Liver (tissue), 9 donors: ENCODE results near the gene KCNK18. TPM values are rescaled to one million over a fixed set of nuclear protein-coding genes. Genes with fewer than 3 reads are reported as not detected.

Experiments used
- DNase-seq: peaks from one replicate; pipeline ENCODE4 v3.0.0-alpha.2; 2017; ENCODE audit warnings: low spot score
- H3K27ac ChIP-seq, 2 donors: one replicate each; pipeline ENCODE4 v1.7.0; 2013; ENCODE audit warnings: inconsistent platforms in 2 of 2, low read length in 2 of 2, control low read depth in 1 of 2, low read depth in 1 of 2, mild to moderate bottlenecking in 1 of 2
- H3K27me3 ChIP-seq, 4 donors: one replicate each; pipeline versions ENCODE4 v1.6.1 to v1.7.0; 2013; ENCODE audit warnings: low read length in 3 of 4, inconsistent platforms in 1 of 4, mild to moderate bottlenecking in 1 of 4, moderate library complexity in 1 of 4; ENCODE audit not compliant: control insufficient read depth in 4 of 4, insufficient read depth in 4 of 4
- H3K36me3 ChIP-seq, 4 donors: one replicate each; pipeline versions ENCODE4 v1.6.1 to v1.7.0; 2013; ENCODE audit warnings: low read length in 3 of 4, mild to moderate bottlenecking in 3 of 4, low read depth in 1 of 4, moderate library complexity in 1 of 4; ENCODE audit not compliant: control insufficient read depth in 4 of 4, insufficient read depth in 3 of 4
- H3K4me1 ChIP-seq, 4 donors: one replicate each; pipeline versions ENCODE4 v1.6.1 to v1.7.0; 2013; ENCODE audit warnings: low read length in 3 of 4, mild to moderate bottlenecking in 3 of 4, moderate library complexity in 1 of 4; ENCODE audit not compliant: control insufficient read depth in 4 of 4, insufficient read depth in 4 of 4
- H3K4me3 ChIP-seq, 3 donors: one replicate each; pipeline versions ENCODE4 v1.6.1 to v1.7.0; 2013; ENCODE audit warnings: low read length in 3 of 3, control low read depth in 1 of 3, low read depth in 1 of 3, mild to moderate bottlenecking in 1 of 3
- H3K9ac ChIP-seq, 2 donors: one replicate each; pipeline ENCODE4 v1.7.0; 2013; ENCODE audit warnings: low read length in 2 of 2, mild to moderate bottlenecking in 2 of 2, moderate library complexity in 2 of 2, control low read depth in 1 of 2, low read depth in 1 of 2
- H3K9me3 ChIP-seq, 4 donors: one replicate each; pipeline versions ENCODE4 v1.6.1 to v1.7.0; 2013; ENCODE audit warnings: low read length in 3 of 4; ENCODE audit not compliant: control insufficient read depth in 4 of 4
- CTCF ChIP-seq: fragments of 150-350 bp; IDR thresholded peaks from 2 replicates; pipeline ENCODE4 v1.5.1; 2017; ENCODE audit warnings: improper control_type of control experiment, low read depth, low read length; ENCODE audit not compliant: missing input control
- EGR1 ChIP-seq, 2 donors: IDR thresholded peaks; 2 replicates each; pipeline ENCODE4 v1.6.1; 2016 to 2018; ENCODE audit warnings: antibody characterized with exemption in 2 of 2, low read depth in 2 of 2
- FOXA1 ChIP-seq: IDR thresholded peaks from 2 replicates; pipeline ENCODE4 v1.6.1; 2016; ENCODE audit warnings: antibody characterized with exemption
- FOXA2 ChIP-seq: IDR thresholded peaks from 2 replicates; pipeline ENCODE4 v1.6.1; 2016; ENCODE audit warnings: antibody characterized with exemption
- GABPA ChIP-seq, 2 donors: IDR thresholded peaks in 1 of 2; conservative IDR thresholded peaks in 1 of 2; 2 replicates each; pipeline ENCODE4 v1.6.1; 2016; ENCODE audit warnings: antibody characterized with exemption in 2 of 2, mild to moderate bottlenecking in 1 of 2, moderate library complexity in 1 of 2
- HNF4A ChIP-seq, 2 donors: conservative IDR thresholded peaks; 2 replicates each; pipeline ENCODE4 v1.6.1; 2016; ENCODE audit warnings: antibody characterized with exemption in 2 of 2, mild to moderate bottlenecking in 2 of 2
- HNF4G ChIP-seq: IDR thresholded peaks from 2 replicates; pipeline ENCODE4 v1.6.1; 2016; ENCODE audit warnings: antibody characterized with exemption
- JUND ChIP-seq, 2 donors: IDR thresholded peaks; 2 replicates each; pipeline ENCODE4 v1.6.1; 2016; ENCODE audit warnings: antibody characterized with exemption in 2 of 2
- NR2F2 ChIP-seq: IDR thresholded peaks from 2 replicates; pipeline ENCODE4 v1.6.1; 2016; ENCODE audit warnings: antibody characterized with exemption
- RAD21 ChIP-seq, 2 donors: IDR thresholded peaks; 2 replicates each; pipeline ENCODE4 v1.6.1; 2016; ENCODE audit warnings: antibody characterized with exemption in 2 of 2, mild to moderate bottlenecking in 2 of 2
- REST ChIP-seq: IDR thresholded peaks from 2 replicates; pipeline ENCODE4 v1.6.1; 2016; ENCODE audit warnings: antibody characterized with exemption, mild to moderate bottlenecking
- RXRA ChIP-seq, 2 donors: IDR thresholded peaks; 2 replicates each; pipeline ENCODE4 v1.6.1; 2017 to 2018; ENCODE audit warnings: antibody characterized with exemption in 2 of 2, mild to moderate bottlenecking in 1 of 2
- SP1 ChIP-seq: IDR thresholded peaks from 2 replicates; pipeline ENCODE4 v1.6.1; 2018; ENCODE audit warnings: antibody characterized with exemption, mild to moderate bottlenecking
- TAF1 ChIP-seq: conservative IDR thresholded peaks from 2 replicates; pipeline ENCODE4 v1.6.1; 2016; ENCODE audit warnings: antibody characterized with exemption, mild to moderate bottlenecking
- YY1 ChIP-seq: IDR thresholded peaks from 2 replicates; pipeline ENCODE4 v1.6.1; 2016; ENCODE audit warnings: antibody characterized with exemption, mild to moderate bottlenecking
- ZBTB33 ChIP-seq: IDR thresholded peaks from 2 replicates; pipeline ENCODE4 v1.6.1; 2016; ENCODE audit warnings: antibody characterized with exemption
- WGBS: extraction: QIAGEN DNeasy Blood & Tissue Kit; methylation state at CpG from one replicate; pipeline ENCODE4 v1.1.7; 2013; 5-methylcytosine and 5-hydroxymethylcytosine counted together
- polyA plus RNA-seq, 2 donors: library from polyadenylated mRNA; stranded (reverse) in 1 of 2; unstranded in 1 of 2; fragments of 200-250 nt in 1 of 2; fragments of >200 nt in 1 of 2; fragmentation: Nextera tagmentation in 1 of 2; extraction: Ambion mirVana in 1 of 2; gene quantifications; one replicate each; pipeline versions ENCODE4 v1.2.1 to v1.2.3, GENCODE V29; 2013 to 2015
- total RNA-seq, 2 donors: library from RNA; depleted of rRNA; stranded (reverse); fragments of >200 nt; gene quantifications; one replicate each; pipeline ENCODE4 v1.2.3, GENCODE V29; 2014
- TF ChIP-seq, protein P1 (sequence below): IDR thresholded peaks from 2 replicates; pipeline ENCODE4 v1.6.1; 2016; ENCODE audit warnings: antibody characterized with exemption
- TF ChIP-seq, protein P2 (sequence below): IDR thresholded peaks from 2 replicates; pipeline ENCODE4 v1.6.1; 2016; ENCODE audit warnings: antibody characterized with exemption
- donor health status: healthy.
- donor health status: healthy.
- donor health status: healthy.
- donor health status: healthy.
- donor health status: healthy.

Gene KCNK18
- total and polyA plus RNA-seq, 4 donors, result not detected

- H3K4me1 ChIP-seq, result peaks cover 6 to 13% (median 9%) of the 10 kb centered on the region in 4 donors
- WGBS, result 78% methylated on average over 2 of the region's 2 CpGs
- DNase-seq, result no peak
- no peak overlapping the region for H3K27ac ChIP-seq
- no peak overlapping the region for H3K4me3 ChIP-seq
- no peaks in the 10 kb centered on the region for H3K36me3 ChIP-seq
- TF ChIP-seq TAF1 (no peak), REST (no peak), EGR1 (IDR thresholded peaks at IDR 0.05; ENCODE audit: low read depth in 2 of 2) (no peak), CTCF (no peak), FOXA1 (no peak), HNF4G (no peak), FOXA2 (no peak), NR2F2 (no peak), RAD21 (IDR thresholded peaks at IDR 0.05) (no peak), ZBTB33 (no peak), YY1 (no peak), SP1 (no peak), JUND (IDR thresholded peaks at IDR 0.05) (no peak), RXRA (IDR thresholded peaks at IDR 0.05) (no peak)
- TF ChIP-seq, protein P1, sequence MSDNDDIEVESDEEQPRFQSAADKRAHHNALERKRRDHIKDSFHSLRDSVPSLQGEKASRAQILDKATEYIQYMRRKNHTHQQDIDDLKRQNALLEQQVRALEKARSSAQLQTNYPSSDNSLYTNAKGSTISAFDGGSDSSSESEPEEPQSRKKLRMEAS, result no peak
- TF ChIP-seq, protein P2, sequence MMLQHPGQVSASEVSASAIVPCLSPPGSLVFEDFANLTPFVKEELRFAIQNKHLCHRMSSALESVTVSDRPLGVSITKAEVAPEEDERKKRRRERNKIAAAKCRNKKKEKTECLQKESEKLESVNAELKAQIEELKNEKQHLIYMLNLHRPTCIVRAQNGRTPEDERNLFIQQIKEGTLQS, result no peak
- peaks cover 0 to 5% (median 4%) of the 10 kb centered on the region in 4 donors for H3K9me3 ChIP-seq
- H3K9ac ChIP-seq, result no peak overlapping the region
- H3K27me3 ChIP-seq, result peaks cover 0 to 4% (median 2%) of the 10 kb centered on the region in 4 donors
These were observed 17.8 kb downstream of the KCNK18 start for GRCh38 chr10:117215079-117215478.

DNA sequence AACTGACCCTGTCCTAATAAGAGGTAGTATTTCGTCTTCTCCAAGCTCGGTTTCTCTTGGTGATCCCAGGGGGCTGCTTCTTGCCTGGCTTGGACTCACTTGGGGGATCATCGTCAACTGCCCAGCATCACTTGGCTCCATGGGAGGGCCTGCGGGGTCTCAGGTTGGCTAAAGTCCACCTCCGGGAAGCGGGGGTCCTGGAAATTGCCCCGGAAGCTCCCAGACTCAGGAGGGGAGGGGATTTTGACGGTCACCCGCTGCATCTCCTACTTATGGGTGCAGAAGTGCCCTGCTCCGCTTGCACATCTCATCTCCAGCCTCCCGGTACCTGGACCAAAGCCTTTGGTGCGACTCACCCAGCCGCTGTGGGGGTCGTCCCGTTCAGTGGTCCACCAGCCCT, 18.7 kb downstream of the KCNK18 start:
- H3K27ac ChIP-seq, result no peak overlapping the region
- DNase-seq, result no peak
- H3K9me3 ChIP-seq, result peaks cover 0 to 5% (median 4%) of the 10 kb centered on the region in 4 donors
- no peaks in the 10 kb centered on the region for H3K36me3 ChIP-seq
- no peak overlapping the region for H3K9ac ChIP-seq
- no peak overlapping the region for H3K4me3 ChIP-seq
- peaks cover 6 to 13% (median 9%) of the 10 kb centered on the region in 4 donors for H3K4me1 ChIP-seq
- H3K27me3 ChIP-seq, result peaks cover 0 to 4% (median 2%) of the 10 kb centered on the region in 4 donors
- 54% methylated on average over 15 of the region's 15 CpGs for WGBS
- TF ChIP-seq EGR1 (IDR thresholded peaks at IDR 0.05; ENCODE audit: low read depth in 2 of 2) (no peak), HNF4A (conservative IDR thresholded peaks at IDR 0.05) (no peak), YY1 (no peak), SP1 (no peak), NR2F2 (no peak), HNF4G (no peak), GABPA (IDR thresholded peaks at IDR 0.05 in 1 of 2, conservative IDR thresholded peaks at IDR 0.05 in 1 of 2) (no peak), REST (no peak), ZBTB33 (no peak)
- TF ChIP-seq, protein P2, result no peak
- TF ChIP-seq, protein P1, result no peak
